Measurements from ENCODE around the gene LARP4B.

DNA sequence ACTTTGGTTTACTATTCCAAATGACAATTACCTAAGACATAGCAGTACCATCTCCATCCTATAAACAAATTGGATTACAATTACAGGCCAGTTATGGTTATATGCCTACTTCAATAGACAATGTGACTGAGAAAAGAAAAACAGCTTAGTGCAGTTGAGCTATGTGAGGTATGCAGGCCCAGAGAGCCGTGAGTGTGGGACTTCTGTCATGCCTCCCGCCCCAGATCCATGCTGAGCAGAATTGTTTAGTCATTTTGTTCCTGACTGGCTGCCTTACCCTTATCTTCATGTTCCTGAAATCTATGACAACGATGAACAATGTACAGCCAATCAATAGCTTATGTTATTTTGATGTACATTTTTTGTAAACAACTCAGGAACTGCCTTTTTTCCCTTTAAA, 21.7 kb downstream of the LARP4B start:
- TF ChIP-seq, protein P1, sequence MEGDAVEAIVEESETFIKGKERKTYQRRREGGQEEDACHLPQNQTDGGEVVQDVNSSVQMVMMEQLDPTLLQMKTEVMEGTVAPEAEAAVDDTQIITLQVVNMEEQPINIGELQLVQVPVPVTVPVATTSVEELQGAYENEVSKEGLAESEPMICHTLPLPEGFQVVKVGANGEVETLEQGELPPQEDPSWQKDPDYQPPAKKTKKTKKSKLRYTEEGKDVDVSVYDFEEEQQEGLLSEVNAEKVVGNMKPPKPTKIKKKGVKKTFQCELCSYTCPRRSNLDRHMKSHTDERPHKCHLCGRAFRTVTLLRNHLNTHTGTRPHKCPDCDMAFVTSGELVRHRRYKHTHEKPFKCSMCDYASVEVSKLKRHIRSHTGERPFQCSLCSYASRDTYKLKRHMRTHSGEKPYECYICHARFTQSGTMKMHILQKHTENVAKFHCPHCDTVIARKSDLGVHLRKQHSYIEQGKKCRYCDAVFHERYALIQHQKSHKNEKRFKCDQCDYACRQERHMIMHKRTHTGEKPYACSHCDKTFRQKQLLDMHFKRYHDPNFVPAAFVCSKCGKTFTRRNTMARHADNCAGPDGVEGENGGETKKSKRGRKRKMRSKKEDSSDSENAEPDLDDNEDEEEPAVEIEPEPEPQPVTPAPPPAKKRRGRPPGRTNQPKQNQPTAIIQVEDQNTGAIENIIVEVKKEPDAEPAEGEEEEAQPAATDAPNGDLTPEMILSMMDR (IDR thresholded peaks at IDR 0.05): no peak
- TF ChIP-seq POLR2A (IDR thresholded peaks at IDR 0.05): no peak
